Ishikawa (cell line): ENCODE results near the gene TINAG.

Experiments used
- CEBPB ChIP-seq: IDR thresholded peaks from 2 replicates; pipeline ENCODE4 v1.6.1; 2012
- CREB1 ChIP-seq: IDR thresholded peaks from 2 replicates; pipeline ENCODE4 v1.6.1; 2012; ENCODE audit warnings: low read depth
- EGR1 ChIP-seq: IDR thresholded peaks from 2 replicates; pipeline ENCODE4 v1.6.1; 2012
- EP300 ChIP-seq: IDR thresholded peaks from 2 replicates; pipeline ENCODE4 v1.6.1; 2012; ENCODE audit warnings: borderline replicate concordance
- FOXM1 ChIP-seq: IDR thresholded peaks from 2 replicates; pipeline ENCODE4 v1.6.1; 2012; ENCODE audit warnings: low read depth, borderline replicate concordance
- MAX ChIP-seq: IDR thresholded peaks from 2 replicates; pipeline ENCODE4 v1.6.1; 2012
- NFIC ChIP-seq: IDR thresholded peaks from 2 replicates; pipeline ENCODE4 v1.6.1; 2012
- RAD21 ChIP-seq: IDR thresholded peaks from 2 replicates; pipeline ENCODE4 v1.6.1; 2012; ENCODE audit warnings: low read depth
- REST ChIP-seq: IDR thresholded peaks from 2 replicates; pipeline ENCODE4 v1.6.1; 2012; ENCODE audit warnings: low read depth, mild to moderate bottlenecking
- TAF1 ChIP-seq: IDR thresholded peaks from 2 replicates; pipeline ENCODE4 v1.6.1; 2012; ENCODE audit warnings: low read depth, mild to moderate bottlenecking
- TCF12 ChIP-seq: IDR thresholded peaks from 2 replicates; pipeline ENCODE4 v1.6.1; 2012; ENCODE audit warnings: low read depth
- TEAD4 ChIP-seq: IDR thresholded peaks from 2 replicates; pipeline ENCODE4 v1.6.1; 2012
- YY1 ChIP-seq: IDR thresholded peaks from 2 replicates; pipeline ENCODE4 v1.6.1; 2012; ENCODE audit warnings: low read depth

- TF ChIP-seq YY1 (no peak), MAX (no peak), EP300 (no peak), CEBPB (no peak), TCF12 (no peak), FOXM1 (no peak), TAF1 (no peak), REST (no peak), NFIC (no peak), TEAD4 (no peak), RAD21 (no peak), CREB1 (no peak), EGR1 (no peak)
Measured at GRCh38 chr6:54361734-54362133, 53.5 kb downstream of the TINAG start.
